HG03103 (cell line): ENCODE results near the gene SYNE1.
"Not testable (repeated sequence)": the region's sequence is repeated elsewhere in the genome, so short reads cannot be mapped to it uniquely, and the experiment has no call there.

Experiments
- ATAC-seq: cut with Tn5 transposase; IDR thresholded peaks from one replicate; pipeline ENCODE4 v1.9.1; 2021; ENCODE audit warnings: low read depth; ENCODE audit not compliant: unreplicated experiment

SYNE1 gene

DNA sequence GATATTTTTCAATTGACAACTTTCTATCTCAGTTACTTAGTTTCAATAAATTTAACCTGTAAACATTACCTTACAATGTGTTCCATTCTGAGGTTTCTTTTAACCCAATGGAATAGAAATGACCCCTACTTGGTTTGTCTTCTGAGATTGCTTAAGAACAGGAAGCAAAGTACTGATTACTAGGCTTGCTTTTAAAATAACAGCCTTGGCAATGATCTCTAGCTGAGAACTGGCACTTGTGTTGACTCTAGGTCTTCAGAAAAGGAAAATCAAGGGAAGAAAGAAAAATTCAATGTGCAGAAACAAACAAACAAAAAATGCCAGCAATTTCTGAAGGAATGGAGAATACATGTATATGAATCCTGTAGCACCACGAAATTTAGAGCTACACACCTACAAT, 66.1 kb downstream of the SYNE1 start:
- ATAC-seq = no peak

DNA sequence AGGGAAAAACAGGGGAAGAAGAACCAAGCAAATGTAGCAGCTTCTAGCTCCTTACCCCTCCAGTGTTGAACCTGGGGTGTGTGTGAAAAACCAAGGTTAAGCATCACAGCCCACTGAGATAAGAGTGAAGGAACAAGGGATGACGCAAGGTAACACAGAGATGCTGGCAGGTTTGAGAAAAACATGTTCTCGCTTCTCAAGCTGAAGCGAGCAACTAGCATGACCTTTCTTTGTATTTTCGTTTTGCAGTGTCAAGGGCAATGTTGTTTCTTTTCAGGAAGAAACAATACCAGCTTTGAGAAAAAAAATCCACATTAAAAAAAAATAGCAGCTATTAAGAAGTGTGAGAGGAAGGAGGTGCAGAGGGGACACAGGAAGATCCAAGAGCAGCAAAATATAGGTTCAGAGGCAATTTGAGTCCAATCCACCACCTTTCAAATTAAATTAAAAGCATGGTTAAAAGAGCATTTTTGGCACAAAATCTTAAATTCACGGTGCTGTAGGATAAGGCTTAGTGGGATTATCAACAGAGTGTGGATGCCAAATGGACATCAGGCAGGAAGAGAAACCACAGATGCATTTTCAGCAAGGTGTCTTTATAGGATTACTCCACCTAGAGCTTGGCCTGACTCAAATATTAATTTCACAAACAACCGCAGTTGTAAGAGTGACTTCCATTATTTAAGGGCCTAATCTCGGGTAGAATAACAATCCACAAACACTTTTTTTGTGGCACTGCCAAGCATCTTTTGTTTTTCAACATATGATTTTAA, 70.9 kb downstream of the SYNE1 start:
- no peak for ATAC-seq

DNA sequence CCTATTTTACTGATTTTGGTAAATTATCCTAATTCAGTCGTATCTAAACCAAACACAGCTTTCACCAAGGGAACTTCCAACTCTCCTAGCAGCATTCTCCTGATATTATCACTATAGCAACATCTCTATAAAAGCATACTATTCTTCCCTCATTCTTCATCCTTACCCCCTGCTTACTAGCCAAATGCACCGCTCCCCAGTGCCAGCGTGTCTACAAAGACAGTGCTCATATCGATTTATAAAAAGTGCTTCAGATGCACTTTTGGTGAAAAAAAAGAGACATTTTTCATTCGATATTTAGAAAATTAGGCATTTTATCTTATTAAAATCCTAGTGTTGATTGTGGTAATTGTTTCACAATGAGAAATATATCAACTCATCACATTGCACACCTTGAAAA, 74.0 kb downstream of the SYNE1 start:
- no peak for ATAC-seq

DNA sequence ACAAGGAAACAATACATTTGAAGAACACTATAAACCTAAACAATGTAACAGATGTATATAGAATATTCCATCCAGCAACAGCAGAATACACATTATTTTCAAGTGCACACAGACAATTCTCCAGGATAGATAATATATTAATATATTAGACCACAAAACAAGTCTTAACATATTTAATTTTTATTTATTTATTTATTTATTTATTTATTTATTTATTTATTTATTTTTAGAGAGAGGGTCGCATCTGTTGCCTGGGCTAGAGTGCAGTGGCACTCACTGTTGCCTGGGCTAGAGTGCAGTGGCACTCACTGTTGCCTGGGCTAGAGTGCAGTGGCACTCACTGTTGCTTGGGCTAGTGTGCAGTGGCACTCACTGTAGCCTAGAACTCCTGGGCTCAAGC, 78.4 kb downstream of the SYNE1 start:
- ATAC-seq = not testable (repeated sequence)

DNA sequence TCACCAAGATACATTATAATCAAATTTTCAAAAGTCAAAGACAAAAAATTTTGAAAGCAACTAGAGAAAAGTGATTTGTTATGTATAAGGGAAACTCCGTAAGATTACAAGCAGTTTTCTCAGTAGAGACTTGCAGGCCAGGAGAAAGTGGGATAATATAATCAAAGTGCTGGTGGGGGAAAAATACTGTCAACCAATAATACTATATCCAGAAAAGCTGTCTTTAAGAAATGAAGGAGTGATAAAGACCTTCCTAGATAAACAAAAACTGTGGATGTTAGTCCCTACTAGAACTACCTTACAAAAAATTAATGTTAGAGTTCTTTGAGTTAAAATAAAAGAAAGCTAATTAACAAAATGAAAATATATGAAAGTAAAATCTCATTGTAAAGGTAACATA, 79.7 kb downstream of the SYNE1 start:
- no peak for ATAC-seq

DNA sequence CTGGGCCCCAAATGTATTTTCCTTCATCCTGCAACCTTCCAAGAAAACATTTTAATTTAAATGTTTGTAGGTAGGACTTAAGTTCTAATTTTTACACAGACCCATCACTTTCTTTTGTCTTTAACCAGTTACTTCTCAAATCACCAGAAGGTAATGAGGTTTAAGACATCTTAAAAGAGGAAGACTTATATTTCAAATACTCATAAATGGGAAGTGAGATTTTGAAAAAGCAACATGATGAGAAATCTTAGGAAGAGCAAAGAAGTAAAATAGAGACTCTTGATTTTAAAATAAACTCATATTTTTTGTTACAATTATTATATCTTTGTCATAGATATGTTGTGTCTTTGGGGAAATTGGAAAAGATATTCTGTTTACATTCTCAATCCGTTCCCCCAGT, 82.3 kb downstream of the SYNE1 start:
- ATAC-seq = no peak

DNA sequence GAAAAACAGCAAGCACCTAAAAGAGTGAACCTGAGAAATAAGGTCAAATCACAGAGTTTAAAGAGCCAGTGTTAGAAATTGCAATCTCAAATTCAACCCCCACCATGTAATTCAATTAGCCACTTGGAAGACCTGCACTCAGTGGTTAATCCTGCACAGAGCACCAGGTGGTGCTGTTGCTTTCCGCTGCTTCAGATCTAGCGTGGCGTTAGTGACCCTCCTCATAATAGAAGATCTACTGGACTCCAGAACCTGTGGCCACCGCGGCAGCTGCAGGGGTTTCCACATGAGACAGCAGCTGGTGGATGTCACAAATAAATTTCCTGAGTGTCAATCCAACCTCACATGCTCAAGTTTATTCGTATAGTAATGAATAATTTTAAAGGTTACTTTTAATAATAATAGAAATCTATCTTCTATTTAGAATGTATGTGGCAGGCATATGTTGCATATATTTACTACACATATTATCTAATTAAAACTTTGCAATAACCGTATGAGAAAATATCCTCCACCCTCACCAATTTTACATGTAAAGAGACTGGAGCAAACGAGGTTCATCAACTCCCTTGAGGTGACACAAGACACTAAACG, 84.4 kb downstream of the SYNE1 start:
- peak; percentile 89 for ATAC-seq

DNA sequence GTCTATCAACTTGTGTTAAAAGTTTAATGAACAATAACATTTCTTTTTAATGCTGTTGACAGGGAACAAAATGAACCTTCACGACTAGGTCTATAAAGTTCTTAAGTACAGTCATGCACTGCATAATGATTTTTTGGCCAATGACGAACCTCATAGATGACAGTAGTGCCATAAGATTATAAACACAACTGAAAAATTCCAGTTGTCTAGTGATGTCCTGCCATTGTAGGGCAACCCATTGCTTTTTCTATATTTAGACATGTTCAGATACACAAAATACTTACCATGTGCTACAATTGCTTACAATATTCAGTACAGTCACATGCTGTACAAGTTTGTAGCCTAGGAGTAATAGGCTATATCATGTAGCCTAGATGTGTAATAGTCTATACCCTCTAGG, 93.6 kb downstream of the SYNE1 start:
- ATAC-seq = no peak

DNA sequence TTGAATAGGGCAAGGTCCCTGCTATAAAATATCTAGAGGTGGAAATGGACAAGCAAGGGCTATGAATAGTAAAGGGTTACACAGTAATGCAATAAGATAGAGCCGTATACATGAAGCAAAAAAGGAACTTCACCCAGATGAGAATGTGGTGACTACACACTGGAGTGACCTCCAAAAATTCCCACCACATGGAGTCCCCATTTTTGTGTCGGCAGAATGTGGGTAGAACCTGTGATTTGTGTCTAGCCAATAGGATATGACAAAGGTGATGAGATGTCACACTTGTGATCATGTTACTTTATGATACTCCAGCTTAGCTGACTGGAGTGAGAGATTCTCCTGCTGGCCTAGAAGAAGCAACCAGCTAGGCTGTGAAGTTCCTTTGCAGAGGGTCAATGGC, 96.8 kb downstream of the SYNE1 start:
- ATAC-seq = no peak

DNA sequence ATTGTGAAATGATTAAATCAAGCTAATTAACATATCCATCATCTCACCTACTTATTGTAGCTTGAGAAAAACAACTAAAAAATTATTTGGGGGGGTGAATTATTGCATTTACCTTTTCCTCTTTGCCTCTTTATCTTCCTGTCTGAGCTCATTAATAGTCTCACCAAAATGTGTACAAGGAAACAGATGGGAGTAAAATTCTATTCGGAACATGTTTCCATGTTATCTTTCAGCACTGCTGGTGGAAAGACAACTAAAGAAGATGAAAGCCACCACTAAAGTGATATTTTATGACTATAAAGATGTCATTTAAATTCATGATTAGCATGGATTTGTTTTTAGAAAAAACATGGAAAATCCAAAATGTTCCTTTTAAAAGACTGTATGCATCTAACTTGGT, 102.6 kb downstream of the SYNE1 start:
- no peak for ATAC-seq

DNA sequence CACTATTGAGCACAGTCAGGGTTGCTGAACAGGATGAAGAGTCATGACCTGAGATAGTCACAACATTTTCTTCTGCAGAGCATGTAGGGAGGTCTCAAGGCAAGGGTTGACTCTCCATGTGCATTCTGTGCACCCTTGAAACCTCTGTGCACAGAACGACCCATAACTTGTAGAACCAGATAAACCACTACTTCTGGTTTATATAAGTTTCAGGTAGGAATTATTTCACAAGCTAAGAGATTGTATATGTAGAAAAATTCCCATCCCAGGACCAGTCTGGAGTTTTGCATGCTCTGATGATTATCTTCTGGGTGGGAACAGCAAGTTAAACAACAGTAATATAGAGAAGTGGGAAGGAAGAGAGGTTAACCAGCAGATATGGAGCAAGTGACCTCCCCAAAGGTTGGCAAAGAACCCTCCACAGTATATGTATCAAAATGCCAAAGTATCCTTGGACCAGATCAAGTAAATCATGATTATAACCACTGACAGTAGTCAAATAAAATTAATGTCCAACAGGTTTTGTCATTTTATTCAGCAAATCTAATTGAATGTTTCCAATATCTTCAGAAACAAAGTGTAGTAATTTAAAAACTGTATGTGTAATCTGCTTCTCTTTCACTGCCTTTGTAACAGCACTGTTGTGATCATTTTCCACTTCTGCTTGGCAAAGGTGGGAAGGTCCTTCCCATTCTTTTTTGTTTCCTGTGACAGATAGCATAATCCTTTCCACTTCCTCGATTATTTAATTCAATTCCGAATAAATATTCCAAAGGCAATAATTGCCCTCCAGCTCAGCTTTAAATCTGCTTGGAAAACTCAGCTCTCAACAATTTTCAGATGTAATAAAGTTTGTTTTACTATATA, 104.4 kb downstream of the SYNE1 start:
- ATAC-seq = no peak

DNA sequence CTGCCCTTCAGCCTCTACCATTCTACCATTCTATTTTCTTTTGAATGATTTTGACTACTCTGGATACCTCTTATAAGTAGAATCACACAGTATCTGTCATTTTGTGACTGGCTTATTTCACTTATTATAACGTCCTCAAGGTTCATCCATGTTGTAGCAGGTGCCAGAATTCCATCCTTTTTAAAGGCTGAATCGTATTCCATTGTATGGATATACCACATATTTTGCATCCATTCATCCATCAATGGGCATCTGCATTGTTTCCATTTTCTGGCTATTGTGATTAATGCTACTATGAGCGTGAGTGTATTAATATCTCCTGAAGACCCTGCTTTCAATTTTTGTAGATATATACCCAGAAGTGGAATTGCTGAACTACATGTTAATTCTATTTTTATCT, 105.5 kb downstream of the SYNE1 start:
- ATAC-seq = no peak

DNA sequence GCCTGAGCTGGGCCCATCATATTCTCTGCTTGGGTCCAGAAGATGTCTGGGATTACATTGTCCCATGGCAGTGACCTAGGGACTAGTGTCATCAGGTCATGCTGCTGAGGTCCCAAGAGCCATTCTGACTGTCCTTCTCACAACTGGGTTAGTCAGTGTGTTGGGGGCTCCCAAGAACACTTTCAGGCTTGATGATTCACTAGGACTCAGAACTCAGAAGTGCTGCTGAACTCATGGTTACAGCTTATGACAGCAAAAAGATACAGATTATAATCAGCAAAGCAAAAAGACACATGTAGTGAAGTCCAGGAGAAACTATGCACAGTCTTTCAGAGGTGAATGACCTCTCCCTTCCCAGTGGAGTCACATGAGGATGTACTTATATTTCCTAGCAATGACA, 107.8 kb downstream of the SYNE1 start:
- ATAC-seq = no peak

DNA sequence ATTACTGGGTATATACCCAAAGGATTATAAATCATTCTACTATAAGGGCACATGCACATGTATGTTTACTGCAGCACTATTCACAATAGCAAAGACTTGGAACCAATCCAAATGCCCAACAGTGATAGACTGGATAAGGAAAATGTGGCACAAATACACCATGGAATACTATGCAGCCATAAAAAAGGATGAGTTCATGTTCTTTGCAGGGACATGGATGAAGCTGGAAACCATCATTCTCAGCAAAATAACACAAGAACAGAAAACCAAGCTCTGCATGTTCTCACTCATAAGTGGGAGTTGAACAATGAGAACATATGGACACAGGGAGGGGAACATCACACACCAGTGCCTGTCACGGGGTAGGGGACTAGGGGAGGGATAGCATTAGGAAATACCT, 123.0 kb downstream of the SYNE1 start:
- not testable (repeated sequence) for ATAC-seq

DNA sequence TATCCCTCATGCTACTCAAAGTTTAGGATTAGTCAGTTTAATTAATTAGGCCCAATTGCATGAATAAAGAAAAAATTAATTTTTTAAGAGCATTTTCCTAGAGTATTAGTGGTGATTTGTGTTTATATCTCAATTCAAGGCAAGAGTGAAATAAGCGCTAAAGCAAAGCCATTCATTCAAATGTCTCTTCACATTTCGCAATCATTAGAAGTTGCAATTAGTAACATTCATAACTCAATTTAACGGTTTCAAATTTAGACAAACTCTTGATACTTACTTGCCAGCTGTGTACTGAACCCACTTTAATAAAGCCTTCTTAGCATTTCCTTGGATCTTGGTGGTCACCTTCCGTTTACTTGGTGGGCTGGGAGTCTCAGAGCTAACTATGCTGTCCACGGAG, 127.2 kb downstream of the SYNE1 start:
- ATAC-seq = no peak

DNA sequence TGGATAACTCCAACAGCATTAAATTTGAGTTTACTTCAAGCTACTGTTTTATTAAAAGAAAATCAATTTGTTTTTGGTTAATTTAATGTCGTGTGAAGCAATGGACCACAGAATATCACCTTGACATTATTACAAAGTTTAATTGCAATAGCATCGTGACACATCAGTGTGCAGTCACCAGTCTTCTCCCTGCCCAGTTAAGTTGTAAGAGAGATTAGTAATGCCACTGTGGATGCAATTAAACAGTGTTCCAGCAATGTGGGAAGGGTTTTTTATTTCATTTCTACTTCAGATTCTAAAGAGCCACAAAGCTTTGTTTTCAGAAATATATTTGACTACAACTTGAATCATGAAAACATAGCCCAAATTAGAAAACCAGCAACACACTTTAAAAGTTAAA, 128.7 kb downstream of the SYNE1 start:
- no peak for ATAC-seq

DNA sequence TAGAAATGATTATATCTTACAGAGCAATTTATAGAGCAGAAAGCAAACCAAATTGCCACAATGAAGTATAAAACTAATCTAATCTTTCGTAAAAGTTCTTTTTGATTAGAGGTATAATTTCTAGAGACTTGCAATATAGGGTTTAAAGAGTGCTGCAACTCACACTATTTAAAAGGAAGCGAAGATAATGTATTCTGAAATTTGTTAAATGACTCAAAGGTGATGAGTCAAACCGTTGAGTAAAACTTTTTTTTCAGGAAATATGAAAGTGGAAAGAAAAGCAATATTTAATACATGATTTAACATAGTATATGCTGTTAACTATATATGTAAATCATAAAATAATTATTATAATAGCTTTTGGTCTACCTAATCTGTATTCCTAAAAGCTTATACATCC, 133.6 kb downstream of the SYNE1 start:
- no peak for ATAC-seq

DNA sequence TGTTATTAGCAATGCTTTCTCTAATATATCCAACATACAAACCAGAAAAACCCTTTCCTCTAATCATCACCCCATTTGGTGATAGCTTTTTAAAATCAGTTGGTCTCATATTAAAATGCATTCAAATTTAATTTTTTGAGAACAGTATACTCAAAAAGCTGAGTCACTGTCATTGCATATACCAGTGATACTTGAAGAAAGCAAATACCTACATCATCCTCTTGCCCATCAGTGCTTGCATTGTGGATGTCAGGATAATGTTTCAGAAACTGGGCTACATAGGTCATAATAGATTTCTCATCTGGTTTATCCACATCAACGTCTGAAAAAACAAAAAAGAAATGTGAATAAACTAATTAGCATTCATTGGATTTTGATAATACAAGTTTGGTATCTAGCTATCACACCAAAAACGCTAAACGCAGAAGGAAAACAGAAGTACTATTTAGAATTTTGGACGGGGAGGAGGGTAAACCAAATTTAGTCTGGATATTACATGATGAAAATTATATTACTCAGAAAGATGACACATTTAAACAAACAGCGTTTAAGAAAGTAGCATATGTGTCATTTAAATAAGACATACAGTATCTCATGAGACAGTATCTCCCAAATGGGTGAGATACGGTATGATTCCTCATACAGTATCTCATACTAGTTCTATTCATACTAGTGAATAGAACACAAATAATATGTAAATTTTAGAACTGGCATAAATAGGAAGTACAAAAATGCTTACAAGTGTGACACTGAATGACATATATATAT, 134.6 kb downstream of the SYNE1 start:
- ATAC-seq = no peak

DNA sequence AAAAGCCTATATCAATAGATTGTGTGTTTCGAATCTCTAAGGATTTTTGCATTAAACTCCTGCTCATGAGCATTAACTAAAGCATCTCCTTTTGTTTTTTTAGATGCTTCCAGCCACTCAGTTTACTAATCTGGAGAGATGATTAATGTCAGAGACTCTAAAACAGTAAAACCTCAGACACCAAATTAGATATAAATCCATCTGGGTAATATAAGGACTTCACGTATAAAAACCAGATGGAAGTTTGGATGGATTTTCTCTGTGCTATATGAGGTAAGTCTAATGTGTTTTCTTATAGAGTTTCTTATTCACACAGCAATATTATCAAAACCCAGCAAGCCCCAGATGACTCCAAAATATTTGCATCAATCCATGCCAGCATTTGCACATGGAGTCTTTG, 137.2 kb downstream of the SYNE1 start:
- no peak for ATAC-seq

DNA sequence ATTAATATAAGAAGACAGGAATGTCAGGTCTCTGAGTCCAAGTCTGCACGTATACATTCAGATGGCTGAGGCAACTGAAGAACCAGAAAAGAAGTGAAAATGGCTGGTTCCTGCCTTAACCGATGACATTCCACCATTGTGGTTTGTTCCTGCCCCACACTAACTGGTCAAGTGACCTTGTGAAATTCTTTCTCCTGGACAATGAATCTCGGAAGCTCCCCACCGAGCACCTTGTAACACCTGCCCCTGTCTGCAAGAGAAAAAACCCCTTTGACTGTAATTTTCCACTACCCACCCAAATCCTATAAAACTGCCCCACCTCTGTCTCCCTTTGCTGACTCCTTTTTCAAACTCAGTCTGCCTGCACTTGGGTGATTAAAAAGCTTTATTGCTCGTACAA, 140.4 kb downstream of the SYNE1 start:
- no peak for ATAC-seq

DNA sequence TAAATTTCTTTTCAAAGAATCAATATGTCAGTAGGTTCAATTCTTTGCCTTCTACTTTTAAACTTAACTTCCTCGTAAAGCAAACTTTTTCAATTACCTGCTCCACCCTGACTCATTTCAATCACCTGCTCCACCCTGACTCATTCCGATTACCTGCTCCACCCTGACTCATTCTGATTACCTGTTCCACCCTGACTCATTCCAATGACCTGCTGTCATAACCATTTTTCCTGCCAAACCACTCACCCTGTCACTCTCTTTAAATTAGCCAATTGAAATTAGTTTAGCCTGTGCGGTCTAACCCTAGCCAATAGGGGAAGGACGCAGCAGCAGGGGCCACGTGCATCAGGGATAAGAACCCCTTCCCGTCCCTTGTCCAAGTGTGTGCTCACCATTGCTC, 141.7 kb downstream of the SYNE1 start:
- ATAC-seq = not testable (repeated sequence)
